ENCODE data around the gene SIPA1. TPM values are rescaled to one million over a fixed set of nuclear protein-coding genes. Genes with fewer than 3 reads are reported as not detected.

SIPA1 gene
- total and polyA plus RNA-seq, 9 of the 15 experiments (the other 6 are each of a cell fraction or from before 2014, with no cell fraction given), result 0.25 to 85.8 (median 16.8) TPM

GRCh38 chr11:65662247-65662798, 24.4 kb downstream of the SIPA1 start (continued):
- TF ChIP-seq CHD7 (IDR thresholded peaks at IDR 0.05; ENCODE audit: low read depth, low read length) (no peak), ZNF592 (IDR thresholded peaks at IDR 0.05) (peak; percentile 15; the same call in 1 of the 2 replicates), CC2D1A (IDR thresholded peaks at IDR 0.05) (no peak), ATF4 (CRISPR knock-in tag; IDR thresholded peaks at IDR 0.05) (no peak)
